ENCODE results near the gene COL27A1. TPM values are rescaled to one million over a fixed set of nuclear protein-coding genes. Genes with fewer than 3 reads are reported as not detected.

Gene COL27A1
- total RNA-seq, 2 experiments from 2014 or later: not detected

DNA sequence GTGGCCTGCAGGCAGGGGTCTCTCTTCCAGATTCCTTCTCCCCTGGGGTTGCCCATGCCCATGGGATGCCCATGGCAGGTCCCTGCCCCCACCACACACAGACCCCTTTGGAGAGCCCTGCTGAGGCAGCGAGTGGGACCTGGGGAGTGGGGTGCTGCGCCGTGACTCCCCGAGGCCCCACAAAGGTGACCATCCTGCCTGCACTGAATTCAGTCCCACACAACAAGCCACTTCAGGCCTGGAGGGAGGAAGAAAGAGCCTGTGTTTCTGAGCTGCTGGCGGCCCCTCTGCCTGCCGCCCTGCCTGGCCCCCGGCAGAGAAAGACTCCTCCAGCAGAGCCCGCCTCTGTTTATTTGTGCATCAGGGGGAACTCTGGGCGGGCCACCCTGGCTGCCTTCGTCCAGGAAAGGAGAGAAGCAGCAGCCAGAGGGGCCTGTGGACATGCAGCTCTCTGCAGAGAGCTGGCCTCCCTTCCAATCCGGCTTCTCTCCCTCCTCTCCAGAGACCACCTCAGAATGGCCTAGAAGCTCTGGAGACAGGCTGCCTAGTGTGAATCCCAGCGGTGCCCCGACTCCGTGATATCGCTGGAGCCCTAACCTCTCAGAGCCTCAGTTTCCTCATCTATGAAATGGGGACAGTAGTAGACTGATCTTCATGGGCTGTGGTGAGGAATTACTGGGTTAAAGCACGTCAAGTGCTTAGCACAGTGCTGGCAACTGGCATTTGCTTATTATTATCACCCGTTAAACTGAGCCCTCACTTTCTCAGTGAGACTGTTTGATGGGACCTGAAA, 72.9 kb downstream of the COL27A1 start:
- intact Hi-C loops (cut with micrococcal nuclease; ENCODE audit: unreplicated experiment): no loop called here
- CTCF ChIA-PET (ENCODE audit: unreplicated experiment): no interaction called here

DNA sequence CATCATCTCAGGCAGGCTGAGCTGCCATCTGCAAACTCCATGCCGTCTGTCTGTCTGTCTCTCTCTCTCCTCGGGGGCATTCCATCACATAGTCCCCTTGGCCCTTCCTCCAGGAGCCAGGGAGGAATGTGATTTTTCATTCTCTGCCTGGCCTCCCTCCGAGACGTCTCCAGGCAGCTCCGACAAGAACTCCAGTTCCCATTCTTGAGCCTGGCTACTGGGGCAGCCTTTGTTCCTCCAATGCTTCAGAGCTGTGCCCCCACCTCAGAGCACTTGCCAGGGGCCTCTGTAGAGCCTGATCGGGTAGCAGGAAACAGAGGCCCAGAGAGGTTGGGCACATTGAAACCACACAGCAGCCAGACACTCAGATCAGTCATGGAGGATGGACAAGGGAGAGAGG, 74.0 kb downstream of the COL27A1 start:
- no peak for DNase-seq (ENCODE audit: low spot score)
- Histone ChIP-seq H3K4me1 (ENCODE audit: insufficient read depth, low read length, poor library complexity, severe bottlenecking) (no peaks in the 10 kb centered on the region), H3K36me3 (ENCODE audit: insufficient read depth, low read length) (no peaks in the 10 kb centered on the region), H3K27ac (ENCODE audit: low read depth, low read length, poor library complexity, severe bottlenecking) (no peak overlapping the region), H4K20me1 (ENCODE audit: insufficient read depth, low read length) (no peaks in the 10 kb centered on the region), H3K4me3 (ENCODE audit: low read depth, low read length, poor library complexity, severe bottlenecking) (no peak overlapping the region), H3K9me2 (ENCODE audit: insufficient read depth, low read length) (no peaks in the 10 kb centered on the region), H3K4me2 (ENCODE audit: low read length) (no peak overlapping the region), H3K9me3 (ENCODE audit: low read length) (no peaks in the 10 kb centered on the region), H3K79me2 (ENCODE audit: insufficient read depth, low read depth, low read length) (no peaks in the 10 kb centered on the region), H2AFZ (ENCODE audit: low read length) (no peak overlapping the region)
- CTCF ChIA-PET (ENCODE audit: unreplicated experiment): no interaction called here
- intact Hi-C loops (cut with micrococcal nuclease; ENCODE audit: unreplicated experiment): no loop called here
- BruUV-seq (replicated peaks): no TSS peak
- POLR2A ChIA-PET: no interaction called here
- no peak for TF ChIP-seq EZH2phosphoT487 (IDR thresholded peaks at IDR 0.05; ENCODE audit: borderline replicate concordance, low read depth, low read length)
- TF ChIP-seq, protein P1, sequence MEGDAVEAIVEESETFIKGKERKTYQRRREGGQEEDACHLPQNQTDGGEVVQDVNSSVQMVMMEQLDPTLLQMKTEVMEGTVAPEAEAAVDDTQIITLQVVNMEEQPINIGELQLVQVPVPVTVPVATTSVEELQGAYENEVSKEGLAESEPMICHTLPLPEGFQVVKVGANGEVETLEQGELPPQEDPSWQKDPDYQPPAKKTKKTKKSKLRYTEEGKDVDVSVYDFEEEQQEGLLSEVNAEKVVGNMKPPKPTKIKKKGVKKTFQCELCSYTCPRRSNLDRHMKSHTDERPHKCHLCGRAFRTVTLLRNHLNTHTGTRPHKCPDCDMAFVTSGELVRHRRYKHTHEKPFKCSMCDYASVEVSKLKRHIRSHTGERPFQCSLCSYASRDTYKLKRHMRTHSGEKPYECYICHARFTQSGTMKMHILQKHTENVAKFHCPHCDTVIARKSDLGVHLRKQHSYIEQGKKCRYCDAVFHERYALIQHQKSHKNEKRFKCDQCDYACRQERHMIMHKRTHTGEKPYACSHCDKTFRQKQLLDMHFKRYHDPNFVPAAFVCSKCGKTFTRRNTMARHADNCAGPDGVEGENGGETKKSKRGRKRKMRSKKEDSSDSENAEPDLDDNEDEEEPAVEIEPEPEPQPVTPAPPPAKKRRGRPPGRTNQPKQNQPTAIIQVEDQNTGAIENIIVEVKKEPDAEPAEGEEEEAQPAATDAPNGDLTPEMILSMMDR (conservative IDR thresholded peaks at IDR 0.05; ENCODE audit: low read length): no peak

More for the DNA sequence above, 72.9 kb downstream of the COL27A1 start:
- H3K9me2 ChIP-seq (ENCODE audit: insufficient read depth, low read length): no peaks in the 10 kb centered on the region
- H2AFZ ChIP-seq (ENCODE audit: low read length): no peak overlapping the region
- no peak overlapping the region for H3K4me3 ChIP-seq (ENCODE audit: low read depth, low read length, poor library complexity, severe bottlenecking)
- no peaks in the 10 kb centered on the region for H3K9me3 ChIP-seq (ENCODE audit: low read length)
- H3K4me2 ChIP-seq (ENCODE audit: low read length): no peak overlapping the region
- no peak for DNase-seq (ENCODE audit: low spot score)
- no peaks in the 10 kb centered on the region for H3K79me2 ChIP-seq (ENCODE audit: insufficient read depth, low read depth, low read length)
- H3K27ac ChIP-seq (ENCODE audit: low read depth, low read length, poor library complexity, severe bottlenecking): no peak overlapping the region
- no peaks in the 10 kb centered on the region for H3K4me1 ChIP-seq (ENCODE audit: insufficient read depth, low read length, poor library complexity, severe bottlenecking)
- POLR2A ChIA-PET: interaction anchor here (0.8 kb wide), 1 partner anchor 78 kb away, joined by 4 read pairs; no protein-coding TSS in a partner anchor
- TF ChIP-seq EZH2phosphoT487 (IDR thresholded peaks at IDR 0.05; ENCODE audit: borderline replicate concordance, low read depth, low read length): no peak
- TF ChIP-seq, protein P1 (conservative IDR thresholded peaks at IDR 0.05; ENCODE audit: low read length): no peak
- H3K36me3 ChIP-seq (ENCODE audit: insufficient read depth, low read length): no peaks in the 10 kb centered on the region
- BruUV-seq (replicated peaks): no TSS peak
- no peaks in the 10 kb centered on the region for H4K20me1 ChIP-seq (ENCODE audit: insufficient read depth, low read length)

DNA sequence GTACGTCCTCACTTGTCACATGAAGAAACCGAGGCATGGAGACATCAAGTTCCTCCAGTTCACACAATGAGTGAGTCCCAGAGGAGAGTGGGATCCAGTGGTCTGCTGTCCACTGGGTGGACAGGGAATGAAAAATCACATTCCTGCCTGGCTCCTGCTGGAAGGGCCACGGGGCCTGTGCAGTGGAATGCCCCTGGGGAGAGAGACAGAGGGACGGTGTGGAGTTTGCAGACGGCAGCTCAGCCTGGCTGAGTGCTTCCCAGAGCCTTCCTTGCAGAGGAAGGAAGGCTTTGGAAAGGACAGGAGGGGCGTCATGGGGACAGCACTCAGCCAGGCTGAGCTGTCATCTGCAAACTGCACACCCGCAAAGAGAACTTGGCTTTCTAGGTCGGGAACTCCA, 74.7 kb downstream of the COL27A1 start:
- no peak overlapping the region for H3K4me2 ChIP-seq (ENCODE audit: low read length)
- H3K79me2 ChIP-seq (ENCODE audit: insufficient read depth, low read depth, low read length): no peaks in the 10 kb centered on the region
- H3K9me2 ChIP-seq (ENCODE audit: insufficient read depth, low read length): no peaks in the 10 kb centered on the region
- no TSS peak for BruUV-seq (replicated peaks)
- no peaks in the 10 kb centered on the region for H4K20me1 ChIP-seq (ENCODE audit: insufficient read depth, low read length)
- DNase-seq (ENCODE audit: low spot score): no peak
- no peak for TF ChIP-seq EZH2phosphoT487 (IDR thresholded peaks at IDR 0.05; ENCODE audit: borderline replicate concordance, low read depth, low read length)
- TF ChIP-seq, protein P1 (conservative IDR thresholded peaks at IDR 0.05; ENCODE audit: low read length): no peak
- ChIA-PET CTCF (ENCODE audit: unreplicated experiment) (no interaction called here), POLR2A (interaction anchor here (0.6 kb wide), 1 partner anchor 17 kb away, joined by 3 read pairs; no protein-coding TSS in a partner anchor)
- no peak overlapping the region for H2AFZ ChIP-seq (ENCODE audit: low read length)
- H3K4me1 ChIP-seq (ENCODE audit: insufficient read depth, low read length, poor library complexity, severe bottlenecking): no peaks in the 10 kb centered on the region
- no peak overlapping the region for H3K4me3 ChIP-seq (ENCODE audit: low read depth, low read length, poor library complexity, severe bottlenecking)
- H3K27ac ChIP-seq (ENCODE audit: low read depth, low read length, poor library complexity, severe bottlenecking): no peak overlapping the region
- intact Hi-C loops (cut with micrococcal nuclease; ENCODE audit: unreplicated experiment): no loop called here
- H3K36me3 ChIP-seq (ENCODE audit: insufficient read depth, low read length): no peaks in the 10 kb centered on the region
- H3K9me3 ChIP-seq (ENCODE audit: low read length): no peaks in the 10 kb centered on the region
